ENCODE measurements around the gene FBRSL1. TPM values are rescaled to one million over a fixed set of nuclear protein-coding genes. Genes with fewer than 3 reads are reported as not detected.

The FBRSL1 gene
- polyA plus RNA-seq, 1 of the 3 experiments (the other 2 are of a cell fraction), result 5.5 TPM

- TF ChIP-seq USF1 (IDR thresholded peaks at IDR 0.05; ENCODE audit: borderline replicate concordance, low read depth), result no peak
- no peak for TF ChIP-seq ZBTB33 (IDR thresholded peaks at IDR 0.05; ENCODE audit: borderline replicate concordance, low read depth)
Observed at GRCh38 chr12:132476038-132476414, 13.9 kb upstream of the FBRSL1 start (continued).

- Histone ChIP-seq H2AFZ (ENCODE audit: low read depth) (no peak overlapping the region), H3K9ac (no peak overlapping the region), H3K9me2 (no peaks in the 10 kb centered on the region), H3K79me2 (ENCODE audit: insufficient read depth) (no peaks in the 10 kb centered on the region), H3K4me2 (no peak overlapping the region), H3K4me3 (ENCODE audit: low read depth in 2 of 2, low read length in 1 of 2) (no peak overlapping the region), H3K9me3 (no peaks in the 10 kb centered on the region), H3K4me1 (ENCODE audit: control insufficient read depth in 1 of 2, insufficient read depth in 2 of 2, low read depth in 1 of 2, low read length in 1 of 2) (peaks cover 0 to 7% of the 10 kb centered on the region in 2 experiments; a peak in 1 of 4 replicates), H3F3A (replicated peaks; ENCODE audit: insufficient read depth) (peaks cover 3% of the 10 kb centered on the region), H4K20me1 (ENCODE audit: insufficient read depth) (no peaks in the 10 kb centered on the region), H3K27me3 (ENCODE audit: insufficient read depth) (peaks cover 7% of the 10 kb centered on the region; the same call in 1 of the 2 replicates), H3K36me3 (replicated peaks in 1 of 2; ENCODE audit: control insufficient read depth in 1 of 2, insufficient read depth in 2 of 2, low read length in 1 of 2) (no peaks in the 10 kb centered on the region), H3K27ac (ENCODE audit: low read depth in 2 of 2, low read length in 1 of 2) (no peak overlapping the region)
- no peak for DNase-seq
- ChIA-PET CTCF (interaction anchor here (1.3 to 1.8 kb wide), 2 partner anchors 10 to 85 kb away, joined by 3 to 7 read pairs; no protein-coding TSS in a partner anchor), POLR2A (no interaction called here)
- 85% methylated on average over 9 of the region's 18 CpGs for WGBS (ENCODE audit: low lambda C conversion rate)
- no peak for TF ChIP-seq NFIC (IDR thresholded peaks at IDR 0.05; ENCODE audit: borderline replicate concordance)
- no peak for TF ChIP-seq JUND (IDR thresholded peaks at IDR 0.05)
- no peak for TF ChIP-seq MAX (IDR thresholded peaks at IDR 0.05; ENCODE audit: low read depth)
- no peak for TF ChIP-seq PBX3 (IDR thresholded peaks at IDR 0.05)
- TF ChIP-seq EP300 (IDR thresholded peaks at IDR 0.05; ENCODE audit: borderline replicate concordance in 1 of 2, low read depth in 1 of 2, low read length in 1 of 2), result no peak
- no peak for TF ChIP-seq MXI1 (IDR thresholded peaks at IDR 0.05; ENCODE audit: low read depth, low read length)
- no peak for TF ChIP-seq CHD2 (IDR thresholded peaks at IDR 0.05; ENCODE audit: low read length, partially characterized antibody)
- no peak for TF ChIP-seq NRF1 (IDR thresholded peaks at IDR 0.05; ENCODE audit: low read depth, low read length)
- no peak for TF ChIP-seq MEF2A (IDR thresholded peaks at IDR 0.05; ENCODE audit: borderline replicate concordance, low read depth)
- no peak for TF ChIP-seq RAD21 (IDR thresholded peaks at IDR 0.05; ENCODE audit: low read length)
- TF ChIP-seq FOXJ3 (CRISPR knock-in tag; IDR thresholded peaks at IDR 0.05), result no peak
- no peak for TF ChIP-seq FOXM1 (IDR thresholded peaks at IDR 0.05; ENCODE audit: low read depth)
- no peak for TF ChIP-seq USF2 (IDR thresholded peaks at IDR 0.05; ENCODE audit: borderline replicate concordance, low read depth, low read length)
- TF ChIP-seq RFX5 (IDR thresholded peaks at IDR 0.05; ENCODE audit: low read length), result no peak
Observed at GRCh38 chr12:132476421-132476820, 13.5 kb upstream of the FBRSL1 start.

Data from SK-N-SH (cell line).